ENCODE measurements around the gene ST3GAL4.

ST3GAL4 gene

GRCh38 chr11:126398296-126398695, 42.8 kb downstream of the ST3GAL4 start:
- DNase-seq (ENCODE audit: low read depth, low spot score), result no peak
- Histone ChIP-seq H3K4me3 (ENCODE audit: low read length) (no peak overlapping the region), H3K27me3 (ENCODE audit: control insufficient read depth, insufficient read depth, low read length) (no peaks in the 10 kb centered on the region), H3K36me3 (ENCODE audit: control insufficient read depth, insufficient read depth, low read length) (no peaks in the 10 kb centered on the region), H3K4me1 (ENCODE audit: control insufficient read depth, insufficient read depth, low read length) (no peaks in the 10 kb centered on the region), H3K9me3 (ENCODE audit: control insufficient read depth, insufficient read depth, low read length) (no peaks in the 10 kb centered on the region), H3K27ac (ENCODE audit: low read length) (no peak overlapping the region)
- WGBS (ENCODE audit: insufficient coverage, insufficient read length), result no CpG with 5 or more reads among the region's 4 CpGs

GRCh38 chr11:126398721-126399120, 43.2 kb downstream of the ST3GAL4 start:
- H3K27me3 ChIP-seq (ENCODE audit: control insufficient read depth, insufficient read depth, low read length), result no peaks in the 10 kb centered on the region
- 0 out of 2 replicates have a peak, but pooled peaks cover 3% of the 10 kb centered on the region for H3K4me1 ChIP-seq (ENCODE audit: control insufficient read depth, insufficient read depth, low read length)
- no peak overlapping the region for H3K27ac ChIP-seq (ENCODE audit: low read length)
- no peak for DNase-seq (ENCODE audit: low read depth, low spot score)
- no peaks in the 10 kb centered on the region for H3K36me3 ChIP-seq (ENCODE audit: control insufficient read depth, insufficient read depth, low read length)
- WGBS (ENCODE audit: insufficient coverage, insufficient read length), result no CpG with 5 or more reads among the region's 1 CpG
- no peaks in the 10 kb centered on the region for H3K9me3 ChIP-seq (ENCODE audit: control insufficient read depth, insufficient read depth, low read length)
- no peak overlapping the region for H3K4me3 ChIP-seq (ENCODE audit: low read length)

GRCh38 chr11:126400019-126400418, 44.5 kb downstream of the ST3GAL4 start:
- no peak for DNase-seq (ENCODE audit: low read depth, low spot score)
- H3K4me3 ChIP-seq (ENCODE audit: low read length), result no peak overlapping the region
- H3K27me3 ChIP-seq (ENCODE audit: control insufficient read depth, insufficient read depth, low read length), result no peaks in the 10 kb centered on the region
- H3K4me1 ChIP-seq (ENCODE audit: control insufficient read depth, insufficient read depth, low read length), result peaks cover 8% of the 10 kb centered on the region
- H3K9me3 ChIP-seq (ENCODE audit: control insufficient read depth, insufficient read depth, low read length), result no peaks in the 10 kb centered on the region
- H3K36me3 ChIP-seq (ENCODE audit: control insufficient read depth, insufficient read depth, low read length), result no peaks in the 10 kb centered on the region
- H3K27ac ChIP-seq (ENCODE audit: low read length), result no peak overlapping the region

GRCh38 chr11:126400479-126400878, 45.0 kb downstream of the ST3GAL4 start:
- Histone ChIP-seq H3K36me3 (ENCODE audit: control insufficient read depth, insufficient read depth, low read length) (no peaks in the 10 kb centered on the region), H3K9me3 (ENCODE audit: control insufficient read depth, insufficient read depth, low read length) (no peaks in the 10 kb centered on the region), H3K27ac (ENCODE audit: low read length) (no peak overlapping the region), H3K4me1 (ENCODE audit: control insufficient read depth, insufficient read depth, low read length) (peaks cover 11% of the 10 kb centered on the region), H3K4me3 (ENCODE audit: low read length) (no peak overlapping the region), H3K27me3 (ENCODE audit: control insufficient read depth, insufficient read depth, low read length) (no peaks in the 10 kb centered on the region)
- no peak for DNase-seq (ENCODE audit: low read depth, low spot score)
- no CpG with 5 or more reads among the region's 6 CpGs for WGBS (ENCODE audit: insufficient coverage, insufficient read length)

GRCh38 chr11:126403022-126403581, 47.6 kb downstream of the ST3GAL4 start:
- H3K4me1 ChIP-seq (ENCODE audit: control insufficient read depth, insufficient read depth, low read length), result peaks cover 12% of the 10 kb centered on the region
- H3K27me3 ChIP-seq (ENCODE audit: control insufficient read depth, insufficient read depth, low read length), result no peaks in the 10 kb centered on the region
- H3K4me3 ChIP-seq (ENCODE audit: low read length), result no peak overlapping the region
- no peaks in the 10 kb centered on the region for H3K9me3 ChIP-seq (ENCODE audit: control insufficient read depth, insufficient read depth, low read length)
- peaks cover 5% of the 10 kb centered on the region; the same call in 1 of the 2 replicates for H3K36me3 ChIP-seq (ENCODE audit: control insufficient read depth, insufficient read depth, low read length)
- H3K27ac ChIP-seq (ENCODE audit: low read length), result no peak overlapping the region
- DNase-seq (ENCODE audit: low read depth, low spot score), result no peak
- WGBS (ENCODE audit: insufficient coverage, insufficient read length), result no CpG with 5 or more reads among the region's 15 CpGs

GRCh38 chr11:126403658-126404057, 48.2 kb downstream of the ST3GAL4 start:
- no peak overlapping the region for H3K4me3 ChIP-seq (ENCODE audit: low read length)
- peaks cover 12% of the 10 kb centered on the region for H3K4me1 ChIP-seq (ENCODE audit: control insufficient read depth, insufficient read depth, low read length)
- no CpG with 5 or more reads among the region's 8 CpGs for WGBS (ENCODE audit: insufficient coverage, insufficient read length)
- H3K27me3 ChIP-seq (ENCODE audit: control insufficient read depth, insufficient read depth, low read length), result no peaks in the 10 kb centered on the region
- DNase-seq (ENCODE audit: low read depth, low spot score), result no peak
- no peak overlapping the region for H3K27ac ChIP-seq (ENCODE audit: low read length)
- H3K9me3 ChIP-seq (ENCODE audit: control insufficient read depth, insufficient read depth, low read length), result no peaks in the 10 kb centered on the region
- peaks cover 5% of the 10 kb centered on the region; the same call in 1 of the 2 replicates for H3K36me3 ChIP-seq (ENCODE audit: control insufficient read depth, insufficient read depth, low read length)

- WGBS (ENCODE audit: insufficient coverage, insufficient read length), result no CpG with 5 or more reads among the region's 5 CpGs
- no peak for DNase-seq (ENCODE audit: low read depth, low spot score)
- H3K4me3 ChIP-seq (ENCODE audit: low read length), result no peak overlapping the region
- H3K27ac ChIP-seq (ENCODE audit: low read length), result no peak overlapping the region
- H3K4me1 ChIP-seq (ENCODE audit: control insufficient read depth, insufficient read depth, low read length), result peaks cover 12% of the 10 kb centered on the region
- H3K36me3 ChIP-seq (ENCODE audit: control insufficient read depth, insufficient read depth, low read length), result peaks cover 5% of the 10 kb centered on the region; the same call in 1 of the 2 replicates
- H3K9me3 ChIP-seq (ENCODE audit: control insufficient read depth, insufficient read depth, low read length), result no peaks in the 10 kb centered on the region
- no peaks in the 10 kb centered on the region for H3K27me3 ChIP-seq (ENCODE audit: control insufficient read depth, insufficient read depth, low read length)
Measured at GRCh38 chr11:126404367-126404766, 48.9 kb downstream of the ST3GAL4 start.

- no peak for DNase-seq (ENCODE audit: low read depth, low spot score)
- Histone ChIP-seq H3K4me3 (ENCODE audit: low read length) (no peak overlapping the region), H3K27me3 (ENCODE audit: control insufficient read depth, insufficient read depth, low read length) (no peaks in the 10 kb centered on the region), H3K9me3 (ENCODE audit: control insufficient read depth, insufficient read depth, low read length) (no peaks in the 10 kb centered on the region), H3K27ac (ENCODE audit: low read length) (no peak overlapping the region), H3K4me1 (ENCODE audit: control insufficient read depth, insufficient read depth, low read length) (peaks cover 12% of the 10 kb centered on the region), H3K36me3 (ENCODE audit: control insufficient read depth, insufficient read depth, low read length) (peaks cover 5% of the 10 kb centered on the region; the same call in 1 of the 2 replicates)
- no CpG with 5 or more reads among the region's 3 CpGs for WGBS (ENCODE audit: insufficient coverage, insufficient read length)
Measured at GRCh38 chr11:126405374-126405773, 49.9 kb downstream of the ST3GAL4 start.

GRCh38 chr11:126405906-126406305, 50.4 kb downstream of the ST3GAL4 start:
- DNase-seq (ENCODE audit: low read depth, low spot score), result no peak
- Histone ChIP-seq H3K27me3 (ENCODE audit: control insufficient read depth, insufficient read depth, low read length) (no peaks in the 10 kb centered on the region), H3K27ac (ENCODE audit: low read length) (no peak overlapping the region), H3K4me1 (ENCODE audit: control insufficient read depth, insufficient read depth, low read length) (peaks cover 12% of the 10 kb centered on the region), H3K4me3 (ENCODE audit: low read length) (no peak overlapping the region), H3K36me3 (ENCODE audit: control insufficient read depth, insufficient read depth, low read length) (peaks cover 5% of the 10 kb centered on the region; the same call in 1 of the 2 replicates), H3K9me3 (ENCODE audit: control insufficient read depth, insufficient read depth, low read length) (no peaks in the 10 kb centered on the region)
- WGBS (ENCODE audit: insufficient coverage, insufficient read length), result no CpG with 5 or more reads among the region's 7 CpGs

GRCh38 chr11:126406368-126406767, 50.9 kb downstream of the ST3GAL4 start:
- H3K4me3 ChIP-seq (ENCODE audit: low read length), result no peak overlapping the region
- H3K4me1 ChIP-seq (ENCODE audit: control insufficient read depth, insufficient read depth, low read length), result peaks cover 12% of the 10 kb centered on the region
- H3K27ac ChIP-seq (ENCODE audit: low read length), result no peak overlapping the region
- H3K36me3 ChIP-seq (ENCODE audit: control insufficient read depth, insufficient read depth, low read length), result peaks cover 5% of the 10 kb centered on the region; the same call in 1 of the 2 replicates
- DNase-seq (ENCODE audit: low read depth, low spot score), result no peak
- no CpG with 5 or more reads among the region's 8 CpGs for WGBS (ENCODE audit: insufficient coverage, insufficient read length)
- no peaks in the 10 kb centered on the region for H3K9me3 ChIP-seq (ENCODE audit: control insufficient read depth, insufficient read depth, low read length)
- no peaks in the 10 kb centered on the region for H3K27me3 ChIP-seq (ENCODE audit: control insufficient read depth, insufficient read depth, low read length)

GRCh38 chr11:126407101-126407521, 51.6 kb downstream of the ST3GAL4 start:
- Histone ChIP-seq H3K4me1 (ENCODE audit: control insufficient read depth, insufficient read depth, low read length) (peaks cover 12% of the 10 kb centered on the region), H3K27ac (ENCODE audit: low read length) (no peak overlapping the region)
- no CpG with 5 or more reads among the region's 12 CpGs for WGBS (ENCODE audit: insufficient coverage, insufficient read length)

More at GRCh38 chr11:126407101-126407521, 51.6 kb downstream of the ST3GAL4 start:
- no peak overlapping the region for H3K4me3 ChIP-seq (ENCODE audit: low read length)
- no peaks in the 10 kb centered on the region for H3K9me3 ChIP-seq (ENCODE audit: control insufficient read depth, insufficient read depth, low read length)
- no peak for DNase-seq (ENCODE audit: low read depth, low spot score)
- H3K27me3 ChIP-seq (ENCODE audit: control insufficient read depth, insufficient read depth, low read length), result no peaks in the 10 kb centered on the region
- H3K36me3 ChIP-seq (ENCODE audit: control insufficient read depth, insufficient read depth, low read length), result peaks cover 5% of the 10 kb centered on the region; the same call in 1 of the 2 replicates
